ENCODE results near the gene CGNL1. TPM values are rescaled to one million over a fixed set of nuclear protein-coding genes. Genes with fewer than 3 reads are reported as not detected.

The CGNL1 gene
- total RNA-seq, 1 donor from 2014 or later: 2.8 TPM

DNA sequence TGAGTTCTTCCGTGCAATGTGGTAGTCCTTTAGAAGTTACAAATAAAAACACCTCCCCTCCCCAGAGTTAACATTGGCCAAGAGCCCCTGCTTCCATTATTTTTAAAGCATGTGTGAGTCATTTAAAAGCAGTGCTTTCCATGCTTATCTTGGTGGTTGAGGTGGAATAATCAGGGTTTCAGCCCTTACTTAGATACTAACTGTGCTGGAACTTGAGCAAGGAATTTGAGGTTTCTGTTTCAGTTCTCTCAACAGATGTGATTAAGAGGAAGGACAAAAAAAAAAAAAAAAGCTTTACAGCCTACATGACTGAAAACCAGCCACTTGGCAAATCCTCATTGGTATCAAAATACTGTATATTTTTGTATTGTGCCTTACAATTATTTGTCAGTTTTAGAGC, 64.5 kb downstream of the CGNL1 start:
- DNase-seq (ENCODE audit: low read depth): peak; percentile 89
- Histone ChIP-seq H3K36me3 (ENCODE audit: control insufficient read depth, insufficient read depth, low read length) (peaks cover 3% of the 10 kb centered on the region), H3K27me3 (ENCODE audit: control insufficient read depth, insufficient read depth, low read length) (no peaks in the 10 kb centered on the region), H3K4me3 (ENCODE audit: low read depth, low read length) (no peak overlapping the region)
- TF ChIP-seq, protein P1, sequence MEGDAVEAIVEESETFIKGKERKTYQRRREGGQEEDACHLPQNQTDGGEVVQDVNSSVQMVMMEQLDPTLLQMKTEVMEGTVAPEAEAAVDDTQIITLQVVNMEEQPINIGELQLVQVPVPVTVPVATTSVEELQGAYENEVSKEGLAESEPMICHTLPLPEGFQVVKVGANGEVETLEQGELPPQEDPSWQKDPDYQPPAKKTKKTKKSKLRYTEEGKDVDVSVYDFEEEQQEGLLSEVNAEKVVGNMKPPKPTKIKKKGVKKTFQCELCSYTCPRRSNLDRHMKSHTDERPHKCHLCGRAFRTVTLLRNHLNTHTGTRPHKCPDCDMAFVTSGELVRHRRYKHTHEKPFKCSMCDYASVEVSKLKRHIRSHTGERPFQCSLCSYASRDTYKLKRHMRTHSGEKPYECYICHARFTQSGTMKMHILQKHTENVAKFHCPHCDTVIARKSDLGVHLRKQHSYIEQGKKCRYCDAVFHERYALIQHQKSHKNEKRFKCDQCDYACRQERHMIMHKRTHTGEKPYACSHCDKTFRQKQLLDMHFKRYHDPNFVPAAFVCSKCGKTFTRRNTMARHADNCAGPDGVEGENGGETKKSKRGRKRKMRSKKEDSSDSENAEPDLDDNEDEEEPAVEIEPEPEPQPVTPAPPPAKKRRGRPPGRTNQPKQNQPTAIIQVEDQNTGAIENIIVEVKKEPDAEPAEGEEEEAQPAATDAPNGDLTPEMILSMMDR (IDR thresholded peaks at IDR 0.05; ENCODE audit: insufficient read depth, low read length, poor library complexity, severe bottlenecking): no peak

DNA sequence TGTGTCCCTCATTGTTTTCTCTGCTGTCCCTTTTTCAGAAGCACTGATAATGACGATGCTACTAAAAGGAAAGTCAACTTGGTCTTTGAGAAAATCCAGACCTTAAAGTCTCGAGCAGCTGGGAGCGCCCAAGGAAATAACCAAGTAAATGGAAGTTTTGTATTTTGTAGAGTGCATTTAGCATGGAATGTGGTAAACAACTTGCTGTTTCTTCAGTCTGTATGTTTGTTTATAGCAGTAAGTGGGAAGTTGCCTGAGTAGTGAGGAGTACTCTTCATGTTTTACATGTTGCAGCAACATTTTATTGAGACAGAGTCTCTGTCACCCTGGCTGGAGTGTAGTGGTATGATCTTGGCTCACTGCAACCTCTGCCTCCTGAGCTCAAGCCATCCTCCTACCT, 66.0 kb downstream of the CGNL1 start:
- DNase-seq (ENCODE audit: low read depth): no peak
- H3K27me3 ChIP-seq (ENCODE audit: control insufficient read depth, insufficient read depth, low read length): no peaks in the 10 kb centered on the region
- TF ChIP-seq, protein P1 (IDR thresholded peaks at IDR 0.05; ENCODE audit: insufficient read depth, low read length, poor library complexity, severe bottlenecking): no peak

DNA sequence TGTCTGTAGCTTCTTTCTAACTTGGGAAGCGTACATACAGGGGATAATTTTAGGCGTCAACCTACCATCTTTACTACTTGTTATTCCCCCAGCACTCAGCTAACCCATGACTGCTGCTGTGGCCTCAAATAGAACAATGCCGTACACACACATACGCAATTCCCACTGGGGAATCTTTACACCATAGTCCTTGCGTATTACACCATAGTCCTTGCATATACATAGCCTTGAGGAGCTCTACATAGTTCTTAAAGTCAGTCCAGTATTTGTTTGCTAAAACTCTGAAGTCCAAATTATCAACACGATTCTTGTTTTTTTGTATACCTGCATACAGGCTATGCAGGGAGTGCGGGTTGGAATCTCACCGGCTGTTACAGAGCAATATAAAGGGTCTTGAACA, 67.2 kb downstream of the CGNL1 start:
- Histone ChIP-seq H3K27me3 (ENCODE audit: control insufficient read depth, insufficient read depth, low read length) (no peaks in the 10 kb centered on the region), H3K4me3 (ENCODE audit: low read depth, low read length) (no peak overlapping the region), H3K36me3 (ENCODE audit: control insufficient read depth, insufficient read depth, low read length) (peaks cover 3% of the 10 kb centered on the region)
- DNase-seq (ENCODE audit: low read depth): no peak
- TF ChIP-seq, protein P1 (IDR thresholded peaks at IDR 0.05; ENCODE audit: insufficient read depth, low read length, poor library complexity, severe bottlenecking): no peak

More for the DNA sequence above, 66.0 kb downstream of the CGNL1 start:
- H3K36me3 ChIP-seq (ENCODE audit: control insufficient read depth, insufficient read depth, low read length): peaks cover 3% of the 10 kb centered on the region
- H3K4me3 ChIP-seq (ENCODE audit: low read depth, low read length): no peak overlapping the region

DNA sequence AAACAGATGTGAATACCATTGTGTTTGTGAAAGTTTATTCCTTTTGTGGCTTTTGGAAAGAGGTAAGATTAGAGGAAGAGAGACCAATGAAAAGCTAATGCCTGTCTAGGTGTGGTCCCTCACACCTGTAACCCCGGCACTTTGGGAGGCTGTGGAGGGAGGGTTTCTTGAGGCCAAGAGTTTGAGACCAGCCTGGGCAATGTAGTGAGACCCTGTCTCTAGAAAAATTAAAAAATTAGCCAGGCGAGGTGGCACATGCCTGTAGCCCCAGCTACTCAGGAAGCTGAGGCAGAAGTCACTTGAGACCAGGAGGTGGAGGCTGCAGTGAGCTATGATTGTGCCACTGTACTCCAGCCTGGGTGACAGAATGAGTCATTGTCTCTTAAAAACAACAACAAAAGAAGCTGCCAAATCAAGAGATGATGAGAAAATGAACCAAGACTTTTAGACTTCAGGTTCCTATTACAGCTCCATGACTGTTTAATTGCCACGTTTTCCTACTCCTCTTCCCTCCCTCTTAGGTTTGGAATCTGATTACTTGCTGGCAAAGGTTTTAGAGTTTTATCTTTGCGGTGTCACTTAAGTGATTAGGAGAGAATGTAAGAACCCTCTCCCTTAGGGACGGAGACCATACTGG, 68.7 kb downstream of the CGNL1 start:
- TF ChIP-seq, protein P1 (IDR thresholded peaks at IDR 0.05; ENCODE audit: insufficient read depth, low read length, poor library complexity, severe bottlenecking): no peak
- Histone ChIP-seq H3K27me3 (ENCODE audit: control insufficient read depth, insufficient read depth, low read length) (no peaks in the 10 kb centered on the region), H3K36me3 (ENCODE audit: control insufficient read depth, insufficient read depth, low read length) (peaks cover 3% of the 10 kb centered on the region), H3K4me3 (ENCODE audit: low read depth, low read length) (no peak overlapping the region)
- no peak for DNase-seq (ENCODE audit: low read depth)

DNA sequence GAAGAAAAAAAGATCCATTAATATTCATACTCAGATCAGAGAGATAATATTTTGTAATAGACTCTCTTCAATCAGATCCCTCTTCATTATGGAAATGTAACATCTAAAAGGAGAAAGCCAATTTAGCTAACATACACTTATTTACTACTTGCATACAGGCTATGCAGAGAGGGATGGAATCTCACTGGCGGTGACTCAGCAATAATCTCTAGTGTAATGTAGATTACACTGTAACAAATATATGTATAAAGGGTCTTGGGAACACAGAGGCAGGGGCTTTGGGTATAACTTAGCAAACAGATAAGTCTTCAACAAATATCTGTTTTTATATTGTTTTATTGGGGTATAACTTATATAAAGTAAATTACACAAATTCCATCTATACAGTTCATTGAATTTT, 69.6 kb downstream of the CGNL1 start:
- TF ChIP-seq, protein P1 (IDR thresholded peaks at IDR 0.05; ENCODE audit: insufficient read depth, low read length, poor library complexity, severe bottlenecking): no peak
- Histone ChIP-seq H3K4me3 (ENCODE audit: low read depth, low read length) (no peak overlapping the region), H3K27me3 (ENCODE audit: control insufficient read depth, insufficient read depth, low read length) (no peaks in the 10 kb centered on the region), H3K36me3 (ENCODE audit: control insufficient read depth, insufficient read depth, low read length) (peaks cover 3% of the 10 kb centered on the region)
- no peak for DNase-seq (ENCODE audit: low read depth)

DNA sequence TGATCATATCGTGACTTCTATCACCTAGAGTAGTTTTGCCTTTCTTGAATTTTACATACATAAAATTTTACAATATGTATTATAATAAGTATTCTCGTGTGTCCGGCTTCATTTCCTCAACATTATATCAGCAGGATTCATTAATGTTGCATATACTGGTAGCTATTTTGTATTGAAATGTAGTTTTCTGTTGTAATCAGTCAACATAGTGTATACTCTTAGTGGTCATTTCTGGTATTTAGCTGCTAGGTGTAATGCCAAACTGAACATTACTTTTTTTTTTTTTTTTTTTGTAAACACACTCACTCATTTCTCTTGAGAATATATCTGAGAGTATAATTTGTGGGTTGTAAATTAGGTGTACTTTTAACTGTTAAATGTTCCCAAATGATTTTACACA, 70.1 kb downstream of the CGNL1 start:
- no peak for DNase-seq (ENCODE audit: low read depth)
- TF ChIP-seq, protein P1 (IDR thresholded peaks at IDR 0.05; ENCODE audit: insufficient read depth, low read length, poor library complexity, severe bottlenecking): no peak
- H3K36me3 ChIP-seq (ENCODE audit: control insufficient read depth, insufficient read depth, low read length): peaks cover 3% of the 10 kb centered on the region
- H3K4me3 ChIP-seq (ENCODE audit: low read depth, low read length): no peak overlapping the region
- no peaks in the 10 kb centered on the region for H3K27me3 ChIP-seq (ENCODE audit: control insufficient read depth, insufficient read depth, low read length)

All from kidney epithelial cell (primary cell).